GM12878 (cell line): ENCODE results near the gene SETBP1. TPM values are rescaled to one million over a fixed set of nuclear protein-coding genes. Genes with fewer than 3 reads are reported as not detected.

Experiments used
- CEBPB ChIP-seq, 2 experiments: fragments of 150-350 bp in 1 of 2; IDR thresholded peaks; 2 replicates each; pipeline ENCODE4 v1.6.1; 2012 to 2014; ENCODE audit warnings: low read depth in 2 of 2, low read length in 2 of 2, borderline replicate concordance in 1 of 2, inconsistent platforms in 1 of 2
- EP300 ChIP-seq, 2 experiments: fragments of 150-350 bp in 1 of 2; IDR thresholded peaks; 2 replicates each; pipeline ENCODE4 v1.6.1; 2011 to 2012; ENCODE audit warnings: low read depth in 2 of 2, low read length in 2 of 2, borderline replicate concordance in 1 of 2, improper control_type of control experiment in 1 of 2, inconsistent platforms in 1 of 2; ENCODE audit not compliant: control insufficient read depth in 1 of 2
- GABPA ChIP-seq: IDR thresholded peaks from 2 replicates; pipeline ENCODE4 v1.6.1; 2014; ENCODE audit warnings: antibody characterized with exemption, low read depth, mild to moderate bottlenecking, inconsistent platforms
- IKZF2 ChIP-seq, 2 experiments: fragments of 450-650 bp; IDR thresholded peaks; 2 replicates each; pipeline ENCODE4 v1.6.1; 2017; ENCODE audit warnings: mild to moderate bottlenecking in 2 of 2, moderate library complexity in 2 of 2
- KLF5 ChIP-seq: fragments of 450-650 bp; IDR thresholded peaks from 2 replicates; pipeline ENCODE4 v1.6.1; 2014; ENCODE audit warnings: mild to moderate bottlenecking; ENCODE audit not compliant: partially characterized antibody
- MTA2 ChIP-seq: fragments of 450-650 bp; IDR thresholded peaks from 2 replicates; pipeline ENCODE4 v1.6.1; 2016; ENCODE audit warnings: low read depth, mild to moderate bottlenecking, moderate library complexity
- MXI1 ChIP-seq: fragments of 150-350 bp; IDR thresholded peaks from 2 replicates; pipeline ENCODE4 v1.6.1; 2011; ENCODE audit warnings: low read depth, mild to moderate bottlenecking, inconsistent platforms, low read length, improper control_type of control experiment
- PML ChIP-seq: IDR thresholded peaks from 2 replicates; pipeline ENCODE4 v1.6.1; 2012; ENCODE audit warnings: low read length, inconsistent platforms
- POLR2AphosphoS2 ChIP-seq: IDR thresholded peaks from 2 replicates; pipeline ENCODE4 v1.6.1; 2011; ENCODE audit warnings: low read depth, mild to moderate bottlenecking, low read length, improper control_type of control experiment, moderate library complexity
- POLR2AphosphoS5 ChIP-seq: IDR thresholded peaks from 2 replicates; pipeline ENCODE4 v1.6.1; 2011; ENCODE audit warnings: mild to moderate bottlenecking, low read length, inconsistent platforms
- RUNX3 ChIP-seq: IDR thresholded peaks from 2 replicates; pipeline ENCODE4 v1.6.1; 2012; ENCODE audit warnings: low read length, inconsistent platforms
- SMC3 ChIP-seq: IDR thresholded peaks from 2 replicates; pipeline ENCODE4 v1.6.1; 2011; ENCODE audit warnings: low read length, improper control_type of control experiment, borderline replicate concordance
- TAF1 ChIP-seq: IDR thresholded peaks from 2 replicates; pipeline ENCODE4 v1.6.1; 2011; ENCODE audit warnings: mild to moderate bottlenecking, low read depth, low read length, borderline replicate concordance
- TBL1XR1 ChIP-seq: IDR thresholded peaks from 2 replicates; pipeline ENCODE4 v1.6.1; 2012; ENCODE audit warnings: low read depth, low read length, improper control_type of control experiment
- USF1 ChIP-seq: IDR thresholded peaks from 2 replicates; pipeline ENCODE4 v1.6.1; 2011; ENCODE audit warnings: borderline replicate concordance, low read depth, mild to moderate bottlenecking, moderate library complexity, mixed read lengths, low read length; ENCODE audit not compliant: insufficient read depth; ENCODE audit errors: extremely low read length
- polyA plus RNA-seq, 11 experiments: library from polyadenylated mRNA; depleted of rRNA in 4 of 11; unstranded in 6 of 11; stranded (reverse) in 5 of 11; fragments of >200 nt; fragmentation: Nextera tagmentation in 4 of 11; fragmentation: Illumina TruSeq in 1 of 11; extraction: Ambion mirVana in 4 of 11; extraction: Trizol in 1 of 11; gene quantifications; 1 replicate in 1 of 11; 2 replicates in 10 of 11; pipeline versions ENCODE4 v1.2.1 to v1.2.3, GENCODE V29; 2011 to 2016; ENCODE audit warnings: inconsistent platforms in 2 of 11, missing spikeins in 2 of 11, low read depth in 1 of 11
- total RNA-seq, 4 experiments: library from RNA; depleted of rRNA in 3 of 4; stranded (reverse); fragments of >200 nt in 3 of 4; fragmentation: Illumina TruSeq in 1 of 4; extraction: Trizol in 1 of 4; gene quantifications; 2 replicates each; pipeline versions ENCODE4 v1.2.1 to v1.2.3, GENCODE V29; 2013 to 2021
- TF ChIP-seq, protein P1 (sequence below): fragments of 450-650 bp; IDR thresholded peaks from 2 replicates; pipeline ENCODE4 v1.6.1; 2017; ENCODE audit warnings: mild to moderate bottlenecking, moderate library complexity
- TF ChIP-seq, protein P2 (sequence below): fragments of 450-650 bp; IDR thresholded peaks from 2 replicates; pipeline ENCODE4 v1.6.1; 2017; ENCODE audit warnings: mild to moderate bottlenecking, low read depth, inconsistent platforms; ENCODE audit not compliant: poor library complexity, severe bottlenecking
- TF ChIP-seq, protein P3 (sequence below): IDR thresholded peaks from 2 replicates; pipeline ENCODE4 v1.6.1; 2012; ENCODE audit warnings: low read depth, low read length, improper control_type of control experiment
- TF ChIP-seq, protein P4 (sequence below): fragments of 450-650 bp; formaldehyde crosslinking; IDR thresholded peaks from 2 replicates; pipeline ENCODE4 v1.4.0; 2022; ENCODE audit warnings: mild to moderate bottlenecking, moderate library complexity

Gene SETBP1
- total and polyA plus RNA-seq, 10 of the 15 experiments (the other 5 are each of a cell fraction or from before 2014, with no cell fraction given) = 0.99 to 29.7 (median 8.3) TPM

- TF ChIP-seq MTA2 (peak; percentile 41; the same call in 1 of the 2 replicates), KLF5 (no peak), TBL1XR1 (no peak), MXI1 (no peak), GABPA (no peak), EP300 (IDR thresholded peaks at IDR 0.05; ENCODE audit: borderline replicate concordance in 1 of 2, control insufficient read depth in 1 of 2, low read depth in 2 of 2, low read length in 2 of 2) (no peak), CEBPB (IDR thresholded peaks at IDR 0.05; ENCODE audit: borderline replicate concordance in 1 of 2, low read depth in 2 of 2, low read length in 2 of 2) (no peak), USF1 (no peak), SMC3 (no peak), TAF1 (no peak), IKZF2 (IDR thresholded peaks at IDR 0.05) (peak; percentile 15 to 49; a peak in 3 of 4 replicates), POLR2AphosphoS2 (no peak), POLR2AphosphoS5 (no peak), RUNX3 (peak; percentile 47; the same call in 1 of the 2 replicates), PML (no peak)
- TF ChIP-seq, protein P1, sequence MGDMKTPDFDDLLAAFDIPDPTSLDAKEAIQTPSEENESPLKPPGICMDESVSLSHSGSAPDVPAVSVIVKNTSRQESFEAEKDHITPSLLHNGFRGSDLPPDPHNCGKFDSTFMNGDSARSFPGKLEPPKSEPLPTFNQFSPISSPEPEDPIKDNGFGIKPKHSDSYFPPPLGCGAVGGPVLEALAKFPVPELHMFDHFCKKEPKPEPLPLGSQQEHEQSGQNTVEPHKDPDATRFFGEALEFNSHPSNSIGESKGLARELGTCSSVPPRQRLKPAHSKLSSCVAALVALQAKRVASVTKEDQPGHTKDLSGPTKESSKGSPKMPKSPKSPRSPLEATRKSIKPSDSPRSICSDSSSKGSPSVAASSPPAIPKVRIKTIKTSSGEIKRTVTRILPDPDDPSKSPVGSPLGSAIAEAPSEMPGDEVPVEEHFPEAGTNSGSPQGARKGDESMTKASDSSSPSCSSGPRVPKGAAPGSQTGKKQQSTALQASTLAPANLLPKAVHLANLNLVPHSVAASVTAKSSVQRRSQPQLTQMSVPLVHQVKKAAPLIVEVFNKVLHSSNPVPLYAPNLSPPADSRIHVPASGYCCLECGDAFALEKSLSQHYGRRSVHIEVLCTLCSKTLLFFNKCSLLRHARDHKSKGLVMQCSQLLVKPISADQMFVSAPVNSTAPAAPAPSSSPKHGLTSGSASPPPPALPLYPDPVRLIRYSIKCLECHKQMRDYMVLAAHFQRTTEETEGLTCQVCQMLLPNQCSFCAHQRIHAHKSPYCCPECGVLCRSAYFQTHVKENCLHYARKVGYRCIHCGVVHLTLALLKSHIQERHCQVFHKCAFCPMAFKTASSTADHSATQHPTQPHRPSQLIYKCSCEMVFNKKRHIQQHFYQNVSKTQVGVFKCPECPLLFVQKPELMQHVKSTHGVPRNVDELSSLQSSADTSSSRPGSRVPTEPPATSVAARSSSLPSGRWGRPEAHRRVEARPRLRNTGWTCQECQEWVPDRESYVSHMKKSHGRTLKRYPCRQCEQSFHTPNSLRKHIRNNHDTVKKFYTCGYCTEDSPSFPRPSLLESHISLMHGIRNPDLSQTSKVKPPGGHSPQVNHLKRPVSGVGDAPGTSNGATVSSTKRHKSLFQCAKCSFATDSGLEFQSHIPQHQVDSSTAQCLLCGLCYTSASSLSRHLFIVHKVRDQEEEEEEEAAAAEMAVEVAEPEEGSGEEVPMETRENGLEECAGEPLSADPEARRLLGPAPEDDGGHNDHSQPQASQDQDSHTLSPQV = no peak
- TF ChIP-seq, protein P2, sequence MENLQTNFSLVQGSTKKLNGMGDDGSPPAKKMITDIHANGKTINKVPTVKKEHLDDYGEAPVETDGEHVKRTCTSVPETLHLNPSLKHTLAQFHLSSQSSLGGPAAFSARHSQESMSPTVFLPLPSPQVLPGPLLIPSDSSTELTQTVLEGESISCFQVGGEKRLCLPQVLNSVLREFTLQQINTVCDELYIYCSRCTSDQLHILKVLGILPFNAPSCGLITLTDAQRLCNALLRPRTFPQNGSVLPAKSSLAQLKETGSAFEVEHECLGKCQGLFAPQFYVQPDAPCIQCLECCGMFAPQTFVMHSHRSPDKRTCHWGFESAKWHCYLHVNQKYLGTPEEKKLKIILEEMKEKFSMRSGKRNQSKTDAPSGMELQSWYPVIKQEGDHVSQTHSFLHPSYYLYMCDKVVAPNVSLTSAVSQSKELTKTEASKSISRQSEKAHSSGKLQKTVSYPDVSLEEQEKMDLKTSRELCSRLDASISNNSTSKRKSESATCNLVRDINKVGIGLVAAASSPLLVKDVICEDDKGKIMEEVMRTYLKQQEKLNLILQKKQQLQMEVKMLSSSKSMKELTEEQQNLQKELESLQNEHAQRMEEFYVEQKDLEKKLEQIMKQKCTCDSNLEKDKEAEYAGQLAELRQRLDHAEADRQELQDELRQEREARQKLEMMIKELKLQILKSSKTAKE = no peak
- TF ChIP-seq, protein P3, sequence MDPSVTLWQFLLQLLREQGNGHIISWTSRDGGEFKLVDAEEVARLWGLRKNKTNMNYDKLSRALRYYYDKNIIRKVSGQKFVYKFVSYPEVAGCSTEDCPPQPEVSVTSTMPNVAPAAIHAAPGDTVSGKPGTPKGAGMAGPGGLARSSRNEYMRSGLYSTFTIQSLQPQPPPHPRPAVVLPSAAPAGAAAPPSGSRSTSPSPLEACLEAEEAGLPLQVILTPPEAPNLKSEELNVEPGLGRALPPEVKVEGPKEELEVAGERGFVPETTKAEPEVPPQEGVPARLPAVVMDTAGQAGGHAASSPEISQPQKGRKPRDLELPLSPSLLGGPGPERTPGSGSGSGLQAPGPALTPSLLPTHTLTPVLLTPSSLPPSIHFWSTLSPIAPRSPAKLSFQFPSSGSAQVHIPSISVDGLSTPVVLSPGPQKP = no peak
- TF ChIP-seq, protein P4, sequence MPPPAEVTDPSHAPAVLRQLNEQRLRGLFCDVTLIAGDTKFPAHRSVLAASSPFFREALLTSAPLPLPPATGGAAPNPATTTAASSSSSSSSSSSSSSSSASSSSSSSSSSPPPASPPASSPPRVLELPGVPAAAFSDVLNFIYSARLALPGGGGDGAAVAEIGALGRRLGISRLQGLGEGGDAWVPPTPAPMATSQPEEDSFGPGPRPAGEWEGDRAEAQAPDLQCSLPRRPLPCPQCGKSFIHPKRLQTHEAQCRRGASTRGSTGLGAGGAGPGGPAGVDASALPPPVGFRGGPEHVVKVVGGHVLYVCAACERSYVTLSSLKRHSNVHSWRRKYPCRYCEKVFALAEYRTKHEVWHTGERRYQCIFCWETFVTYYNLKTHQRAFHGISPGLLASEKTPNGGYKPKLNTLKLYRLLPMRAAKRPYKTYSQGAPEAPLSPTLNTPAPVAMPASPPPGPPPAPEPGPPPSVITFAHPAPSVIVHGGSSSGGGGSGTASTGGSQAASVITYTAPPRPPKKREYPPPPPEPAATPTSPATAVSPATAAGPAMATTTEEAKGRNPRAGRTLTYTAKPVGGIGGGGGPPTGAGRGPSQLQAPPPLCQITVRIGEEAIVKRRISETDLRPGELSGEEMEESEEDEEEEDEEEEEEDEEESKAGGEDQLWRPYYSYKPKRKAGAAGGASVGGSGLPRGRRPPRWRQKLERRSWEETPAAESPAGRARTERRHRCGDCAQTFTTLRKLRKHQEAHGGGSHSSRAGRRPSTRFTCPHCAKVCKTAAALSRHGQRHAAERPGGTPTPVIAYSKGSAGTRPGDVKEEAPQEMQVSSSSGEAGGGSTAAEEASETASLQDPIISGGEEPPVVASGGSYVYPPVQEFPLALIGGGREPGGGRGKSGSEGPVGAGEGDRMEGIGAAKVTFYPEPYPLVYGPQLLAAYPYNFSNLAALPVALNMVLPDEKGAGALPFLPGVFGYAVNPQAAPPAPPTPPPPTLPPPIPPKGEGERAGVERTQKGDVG (CRISPR knock-in tag) = no peak
These were observed 2.2 kb downstream of the SETBP1 start (continued) for GRCh38 chr18:44682871-44683221.
